ENCODE data around the gene CAPS.

DNA sequence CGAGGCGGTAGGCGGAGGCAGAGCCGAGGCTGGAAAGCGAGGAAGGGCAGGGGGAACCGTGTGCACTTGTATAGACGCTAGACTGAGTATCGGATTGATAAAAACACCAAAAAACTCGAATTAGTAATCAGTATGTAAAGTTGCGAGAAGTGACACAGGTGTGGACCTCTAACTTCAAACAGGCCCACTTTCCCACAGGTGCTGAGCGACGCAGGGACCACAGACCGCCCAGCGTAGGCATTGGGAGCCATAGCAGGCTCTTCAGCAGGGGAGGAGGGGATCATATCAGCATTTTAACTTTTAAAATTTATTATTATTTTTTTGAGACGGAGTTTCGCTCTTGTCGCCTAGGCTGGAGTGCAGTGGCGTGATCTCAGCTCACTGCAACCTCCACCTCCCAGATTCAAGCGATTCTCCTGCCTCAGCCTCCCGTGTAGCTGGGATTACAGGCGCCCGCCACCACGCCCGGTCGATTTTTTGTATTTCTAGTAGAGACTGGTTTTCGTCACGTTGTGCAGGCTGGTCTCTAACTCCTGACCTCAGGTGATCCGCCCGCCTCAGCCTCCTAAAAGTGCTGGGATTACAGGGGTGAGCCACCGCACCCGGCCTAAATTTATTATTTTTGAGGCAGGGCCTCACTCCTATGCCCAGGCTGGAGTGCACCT, 8.8 kb upstream of the CAPS start:
- TF ChIP-seq, protein P1, sequence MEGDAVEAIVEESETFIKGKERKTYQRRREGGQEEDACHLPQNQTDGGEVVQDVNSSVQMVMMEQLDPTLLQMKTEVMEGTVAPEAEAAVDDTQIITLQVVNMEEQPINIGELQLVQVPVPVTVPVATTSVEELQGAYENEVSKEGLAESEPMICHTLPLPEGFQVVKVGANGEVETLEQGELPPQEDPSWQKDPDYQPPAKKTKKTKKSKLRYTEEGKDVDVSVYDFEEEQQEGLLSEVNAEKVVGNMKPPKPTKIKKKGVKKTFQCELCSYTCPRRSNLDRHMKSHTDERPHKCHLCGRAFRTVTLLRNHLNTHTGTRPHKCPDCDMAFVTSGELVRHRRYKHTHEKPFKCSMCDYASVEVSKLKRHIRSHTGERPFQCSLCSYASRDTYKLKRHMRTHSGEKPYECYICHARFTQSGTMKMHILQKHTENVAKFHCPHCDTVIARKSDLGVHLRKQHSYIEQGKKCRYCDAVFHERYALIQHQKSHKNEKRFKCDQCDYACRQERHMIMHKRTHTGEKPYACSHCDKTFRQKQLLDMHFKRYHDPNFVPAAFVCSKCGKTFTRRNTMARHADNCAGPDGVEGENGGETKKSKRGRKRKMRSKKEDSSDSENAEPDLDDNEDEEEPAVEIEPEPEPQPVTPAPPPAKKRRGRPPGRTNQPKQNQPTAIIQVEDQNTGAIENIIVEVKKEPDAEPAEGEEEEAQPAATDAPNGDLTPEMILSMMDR (IDR thresholded peaks at IDR 0.05): no peak
- TF ChIP-seq POLR2A (IDR thresholded peaks at IDR 0.05): no peak

Data from body of pancreas (tissue), 4 donors.